HL-60 (cell line): ENCODE measurements around the gene RSRC1.

ENCODE experiments used
- GABPA ChIP-seq: IDR thresholded peaks from 2 replicates; pipeline ENCODE4 v1.6.1; 2012; ENCODE audit warnings: low read depth
- POLR2AphosphoS5 ChIP-seq: IDR thresholded peaks from 2 replicates; pipeline ENCODE4 v1.6.1; 2012; ENCODE audit warnings: low read depth
- SPI1 ChIP-seq: IDR thresholded peaks from 2 replicates; pipeline ENCODE4 v1.6.1; 2012; ENCODE audit warnings: low read depth, mild to moderate bottlenecking, borderline replicate concordance
- TF ChIP-seq, protein P1 (sequence below): IDR thresholded peaks from one replicate; pipeline ENCODE4 v1.5.1; 2011; ENCODE audit warnings: low read length, control low read depth, inconsistent platforms; ENCODE audit not compliant: insufficient read depth
- TF ChIP-seq, protein P2 (sequence below): IDR thresholded peaks from 2 replicates; pipeline ENCODE4 v1.6.1; 2012; ENCODE audit warnings: low read depth; ENCODE audit not compliant: insufficient replicate concordance

DNA sequence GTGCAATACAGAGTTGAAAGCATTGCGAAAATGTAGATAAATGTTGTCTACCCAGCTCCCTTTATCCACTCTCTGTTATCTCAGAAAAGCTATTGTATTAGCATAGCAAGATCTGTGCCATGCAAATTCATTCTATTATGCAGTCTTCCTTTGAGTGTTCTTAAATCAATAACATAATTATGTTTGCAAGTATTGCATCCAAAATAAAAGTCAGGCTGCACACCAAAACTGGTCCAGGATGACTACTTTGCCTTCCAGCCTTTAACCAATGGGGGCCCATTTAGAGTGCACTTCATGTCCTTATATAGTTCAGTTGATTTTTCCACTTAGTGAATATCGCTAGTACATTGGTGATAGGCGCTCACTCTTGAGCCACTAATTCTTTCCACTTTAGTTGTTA is 353.7 kb downstream of the RSRC1 start:
- TF ChIP-seq, protein P1, sequence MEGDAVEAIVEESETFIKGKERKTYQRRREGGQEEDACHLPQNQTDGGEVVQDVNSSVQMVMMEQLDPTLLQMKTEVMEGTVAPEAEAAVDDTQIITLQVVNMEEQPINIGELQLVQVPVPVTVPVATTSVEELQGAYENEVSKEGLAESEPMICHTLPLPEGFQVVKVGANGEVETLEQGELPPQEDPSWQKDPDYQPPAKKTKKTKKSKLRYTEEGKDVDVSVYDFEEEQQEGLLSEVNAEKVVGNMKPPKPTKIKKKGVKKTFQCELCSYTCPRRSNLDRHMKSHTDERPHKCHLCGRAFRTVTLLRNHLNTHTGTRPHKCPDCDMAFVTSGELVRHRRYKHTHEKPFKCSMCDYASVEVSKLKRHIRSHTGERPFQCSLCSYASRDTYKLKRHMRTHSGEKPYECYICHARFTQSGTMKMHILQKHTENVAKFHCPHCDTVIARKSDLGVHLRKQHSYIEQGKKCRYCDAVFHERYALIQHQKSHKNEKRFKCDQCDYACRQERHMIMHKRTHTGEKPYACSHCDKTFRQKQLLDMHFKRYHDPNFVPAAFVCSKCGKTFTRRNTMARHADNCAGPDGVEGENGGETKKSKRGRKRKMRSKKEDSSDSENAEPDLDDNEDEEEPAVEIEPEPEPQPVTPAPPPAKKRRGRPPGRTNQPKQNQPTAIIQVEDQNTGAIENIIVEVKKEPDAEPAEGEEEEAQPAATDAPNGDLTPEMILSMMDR = no peak
- TF ChIP-seq POLR2AphosphoS5 = no peak
- no peak for TF ChIP-seq GABPA
- TF ChIP-seq, protein P2, sequence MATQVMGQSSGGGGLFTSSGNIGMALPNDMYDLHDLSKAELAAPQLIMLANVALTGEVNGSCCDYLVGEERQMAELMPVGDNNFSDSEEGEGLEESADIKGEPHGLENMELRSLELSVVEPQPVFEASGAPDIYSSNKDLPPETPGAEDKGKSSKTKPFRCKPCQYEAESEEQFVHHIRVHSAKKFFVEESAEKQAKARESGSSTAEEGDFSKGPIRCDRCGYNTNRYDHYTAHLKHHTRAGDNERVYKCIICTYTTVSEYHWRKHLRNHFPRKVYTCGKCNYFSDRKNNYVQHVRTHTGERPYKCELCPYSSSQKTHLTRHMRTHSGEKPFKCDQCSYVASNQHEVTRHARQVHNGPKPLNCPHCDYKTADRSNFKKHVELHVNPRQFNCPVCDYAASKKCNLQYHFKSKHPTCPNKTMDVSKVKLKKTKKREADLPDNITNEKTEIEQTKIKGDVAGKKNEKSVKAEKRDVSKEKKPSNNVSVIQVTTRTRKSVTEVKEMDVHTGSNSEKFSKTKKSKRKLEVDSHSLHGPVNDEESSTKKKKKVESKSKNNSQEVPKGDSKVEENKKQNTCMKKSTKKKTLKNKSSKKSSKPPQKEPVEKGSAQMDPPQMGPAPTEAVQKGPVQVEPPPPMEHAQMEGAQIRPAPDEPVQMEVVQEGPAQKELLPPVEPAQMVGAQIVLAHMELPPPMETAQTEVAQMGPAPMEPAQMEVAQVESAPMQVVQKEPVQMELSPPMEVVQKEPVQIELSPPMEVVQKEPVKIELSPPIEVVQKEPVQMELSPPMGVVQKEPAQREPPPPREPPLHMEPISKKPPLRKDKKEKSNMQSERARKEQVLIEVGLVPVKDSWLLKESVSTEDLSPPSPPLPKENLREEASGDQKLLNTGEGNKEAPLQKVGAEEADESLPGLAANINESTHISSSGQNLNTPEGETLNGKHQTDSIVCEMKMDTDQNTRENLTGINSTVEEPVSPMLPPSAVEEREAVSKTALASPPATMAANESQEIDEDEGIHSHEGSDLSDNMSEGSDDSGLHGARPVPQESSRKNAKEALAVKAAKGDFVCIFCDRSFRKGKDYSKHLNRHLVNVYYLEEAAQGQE = no peak
- no peak for TF ChIP-seq SPI1
